GM10266 (cell line): ENCODE results near the gene FAIM2.

Experiments
- DNase-seq: peaks from one replicate; pipeline ENCODE4 v3.0.0; 2012; ENCODE audit errors: extremely low spot score
- TF ChIP-seq, protein P1 (sequence below): IDR thresholded peaks from 2 replicates; pipeline ENCODE4 v1.5.1; 2012; ENCODE audit warnings: mild to moderate bottlenecking, low read depth; ENCODE audit not compliant: control insufficient read depth, insufficient read depth; ENCODE audit errors: missing control alignments

The FAIM2 gene

DNA sequence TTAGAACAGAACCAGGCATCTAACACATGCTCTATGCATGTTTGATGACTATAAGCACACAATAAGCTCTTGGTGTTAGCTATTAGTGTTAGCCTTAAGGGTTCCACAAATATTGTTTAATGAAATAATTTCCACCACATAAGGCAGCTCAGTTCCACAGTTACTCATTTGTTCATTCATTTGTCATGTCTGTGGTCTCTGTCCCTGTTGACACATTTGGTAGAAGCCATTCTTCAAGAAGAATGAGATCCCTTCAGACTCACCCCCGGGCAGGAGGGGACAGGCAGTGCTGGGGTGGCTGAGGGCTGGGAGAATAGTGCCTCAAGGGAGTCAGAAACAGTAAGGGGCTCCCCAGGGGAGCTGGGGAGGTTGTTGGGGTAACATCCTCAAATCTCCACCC, 3.7 kb upstream of the FAIM2 start:
- TF ChIP-seq, protein P1, sequence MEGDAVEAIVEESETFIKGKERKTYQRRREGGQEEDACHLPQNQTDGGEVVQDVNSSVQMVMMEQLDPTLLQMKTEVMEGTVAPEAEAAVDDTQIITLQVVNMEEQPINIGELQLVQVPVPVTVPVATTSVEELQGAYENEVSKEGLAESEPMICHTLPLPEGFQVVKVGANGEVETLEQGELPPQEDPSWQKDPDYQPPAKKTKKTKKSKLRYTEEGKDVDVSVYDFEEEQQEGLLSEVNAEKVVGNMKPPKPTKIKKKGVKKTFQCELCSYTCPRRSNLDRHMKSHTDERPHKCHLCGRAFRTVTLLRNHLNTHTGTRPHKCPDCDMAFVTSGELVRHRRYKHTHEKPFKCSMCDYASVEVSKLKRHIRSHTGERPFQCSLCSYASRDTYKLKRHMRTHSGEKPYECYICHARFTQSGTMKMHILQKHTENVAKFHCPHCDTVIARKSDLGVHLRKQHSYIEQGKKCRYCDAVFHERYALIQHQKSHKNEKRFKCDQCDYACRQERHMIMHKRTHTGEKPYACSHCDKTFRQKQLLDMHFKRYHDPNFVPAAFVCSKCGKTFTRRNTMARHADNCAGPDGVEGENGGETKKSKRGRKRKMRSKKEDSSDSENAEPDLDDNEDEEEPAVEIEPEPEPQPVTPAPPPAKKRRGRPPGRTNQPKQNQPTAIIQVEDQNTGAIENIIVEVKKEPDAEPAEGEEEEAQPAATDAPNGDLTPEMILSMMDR: no peak
- no peak for DNase-seq

DNA sequence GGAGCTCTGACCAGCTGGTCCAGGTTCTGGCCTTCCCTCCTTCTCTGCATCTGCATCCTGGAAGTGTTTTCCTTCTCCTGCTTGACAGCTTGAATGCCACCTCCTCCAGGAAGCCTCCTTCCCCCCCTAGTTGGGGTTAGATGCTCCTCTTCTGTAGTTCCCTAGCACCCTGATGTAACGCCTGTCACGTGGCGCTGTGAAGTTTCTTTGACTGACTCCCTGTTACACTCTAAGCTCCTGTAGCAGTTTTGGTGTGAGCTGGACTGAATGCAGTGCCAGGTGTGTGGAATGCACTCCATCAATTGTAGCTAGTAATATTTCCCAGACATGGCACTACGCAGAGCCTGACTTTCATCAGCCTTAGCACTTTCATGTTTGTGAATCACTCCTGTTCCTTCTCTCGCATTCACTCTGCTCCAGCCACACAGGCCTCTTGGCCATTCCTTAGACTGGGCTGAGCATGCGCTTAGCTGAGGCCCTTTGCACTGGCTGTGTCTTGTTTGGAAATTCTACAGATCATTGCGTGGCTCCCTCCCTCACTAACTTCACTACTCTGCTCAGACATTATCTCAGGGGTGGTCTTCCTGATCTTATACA, 2.1 kb upstream of the FAIM2 start:
- no peak for DNase-seq
- TF ChIP-seq, protein P1: no peak

DNA sequence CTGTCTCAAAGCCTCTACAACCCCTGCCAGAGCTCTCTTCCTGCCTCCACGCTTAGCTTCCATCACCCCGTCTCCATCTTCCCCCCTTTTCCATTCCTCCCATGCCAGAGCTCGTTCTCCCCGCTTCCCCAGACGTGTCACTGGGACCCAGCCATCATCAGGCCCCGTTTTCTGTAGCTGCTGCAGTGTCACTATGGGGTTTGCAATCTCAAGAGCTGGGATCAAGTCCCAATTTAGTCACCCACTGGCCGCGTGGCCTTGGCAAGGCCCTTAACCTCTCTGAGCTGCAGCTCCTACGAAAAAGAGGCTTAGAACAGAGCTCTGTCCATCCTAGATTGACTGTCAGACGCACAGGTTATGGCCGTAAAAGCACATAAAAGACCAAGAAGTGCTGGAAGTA, 901 bp upstream of the FAIM2 start:
- DNase-seq: no peak
- TF ChIP-seq, protein P1: no peak

DNA sequence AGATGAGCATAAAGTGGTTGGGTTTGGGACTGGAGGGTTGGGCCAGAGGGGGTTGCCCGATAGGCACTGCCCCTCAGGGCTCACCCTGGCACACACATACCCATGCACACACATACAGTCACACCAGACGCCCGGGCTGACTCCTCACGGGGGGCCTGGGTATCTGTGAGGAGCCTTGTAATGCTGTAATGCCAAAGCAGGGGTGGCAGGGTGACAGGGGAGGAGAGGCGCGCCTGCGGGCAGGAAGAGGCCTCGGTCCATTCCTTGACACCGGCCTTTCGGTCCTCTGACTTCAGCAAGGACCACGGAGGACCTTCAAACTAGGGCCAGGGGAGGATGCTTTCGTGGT, 375 bp downstream of the FAIM2 start:
- TF ChIP-seq, protein P1: no peak
- no peak for DNase-seq

DNA sequence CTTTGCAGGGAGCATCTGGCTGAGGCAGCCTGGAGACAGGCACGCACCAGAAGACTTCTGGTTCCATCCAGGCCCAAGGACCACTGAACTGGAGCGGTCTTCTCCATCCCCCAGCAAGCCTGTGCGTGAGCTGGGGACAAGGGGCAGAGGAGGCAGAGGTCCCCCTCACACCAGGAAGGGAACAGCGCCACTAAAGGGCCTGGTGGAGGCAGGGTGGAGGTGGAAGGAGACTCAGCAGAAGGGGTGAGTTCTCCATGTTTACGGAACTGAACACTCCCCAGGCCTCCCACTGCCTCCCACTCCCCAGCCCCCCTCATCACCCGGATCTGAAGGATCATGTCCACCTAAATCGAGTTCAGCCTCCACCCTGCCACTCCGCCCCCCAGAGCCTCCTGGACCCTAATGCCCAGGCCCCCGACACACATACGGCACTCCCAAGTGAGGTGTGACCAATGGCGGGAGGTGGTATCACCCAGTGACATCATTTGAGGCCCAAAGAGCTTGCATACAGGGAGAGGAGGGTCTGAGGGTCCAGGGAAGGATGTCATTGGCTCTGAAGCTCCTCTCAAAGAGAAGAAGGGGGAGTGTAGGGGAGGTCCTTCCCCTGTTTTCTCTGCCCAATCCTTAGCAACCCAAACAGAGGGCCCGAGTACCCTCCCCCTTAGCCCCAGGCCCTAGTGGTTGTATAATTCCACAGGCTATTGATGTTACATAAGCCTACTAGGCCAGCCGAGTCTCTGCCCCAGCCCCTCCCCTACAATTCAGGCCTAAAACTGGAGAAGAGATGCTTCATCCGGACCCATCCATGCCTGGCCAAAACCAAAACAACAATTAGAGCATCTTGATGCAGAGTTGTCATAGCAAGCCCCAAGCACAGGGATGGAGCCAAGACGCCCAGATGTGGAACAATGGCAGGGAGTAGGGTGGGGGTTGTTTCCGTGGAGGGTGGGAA, 1.0 kb downstream of the FAIM2 start:
- TF ChIP-seq, protein P1: no peak
- no peak for DNase-seq

DNA sequence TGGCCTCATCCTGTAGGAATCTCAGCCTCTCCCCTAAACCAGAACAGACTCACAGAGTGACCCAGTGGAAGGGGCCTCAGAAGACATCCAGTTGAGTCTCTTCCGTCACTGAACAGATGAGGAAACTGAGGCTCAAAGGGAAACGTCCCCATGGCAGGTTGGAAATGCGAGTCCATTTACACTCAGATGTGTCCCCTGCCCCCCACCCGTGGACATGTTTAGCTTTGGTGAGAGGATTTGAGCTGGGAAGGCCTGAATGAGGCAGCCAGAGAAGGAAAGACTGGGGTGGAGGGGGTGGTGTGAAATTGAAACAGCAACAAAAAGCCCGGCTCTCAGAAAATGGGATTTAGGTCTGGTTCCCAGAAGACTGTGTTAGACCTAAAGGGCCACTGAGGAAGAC, 1.7 kb downstream of the FAIM2 start:
- no peak for DNase-seq
- TF ChIP-seq, protein P1: no peak

DNA sequence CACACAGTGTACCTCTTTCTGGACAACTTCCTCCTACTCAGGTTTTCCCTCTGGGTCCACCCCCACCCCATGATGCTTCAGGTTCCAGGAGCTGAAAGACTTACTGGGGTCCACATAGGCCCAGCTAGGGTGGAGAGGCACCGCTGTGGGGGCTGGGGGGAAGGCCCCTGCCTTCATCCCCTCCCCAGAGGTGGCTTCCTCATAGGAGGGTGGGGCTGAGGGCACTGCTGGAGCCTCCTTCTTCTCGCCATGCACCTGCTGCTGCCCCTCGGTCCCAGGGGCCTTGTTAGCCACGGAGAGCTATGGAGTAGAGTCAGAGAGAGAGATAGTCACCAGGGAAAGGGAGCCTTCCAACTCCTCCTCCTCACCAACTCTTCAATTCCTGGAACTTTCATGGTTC, 2.7 kb downstream of the FAIM2 start:
- TF ChIP-seq, protein P1: no peak
- no peak for DNase-seq
